ENCODE data around the gene PHF12. TPM values are rescaled to one million over a fixed set of nuclear protein-coding genes. Genes with fewer than 3 reads are reported as not detected.

Gene PHF12
- total and polyA plus RNA-seq, 7 donors, result 6.9 to 54.3 (median 39.1) TPM

DNA sequence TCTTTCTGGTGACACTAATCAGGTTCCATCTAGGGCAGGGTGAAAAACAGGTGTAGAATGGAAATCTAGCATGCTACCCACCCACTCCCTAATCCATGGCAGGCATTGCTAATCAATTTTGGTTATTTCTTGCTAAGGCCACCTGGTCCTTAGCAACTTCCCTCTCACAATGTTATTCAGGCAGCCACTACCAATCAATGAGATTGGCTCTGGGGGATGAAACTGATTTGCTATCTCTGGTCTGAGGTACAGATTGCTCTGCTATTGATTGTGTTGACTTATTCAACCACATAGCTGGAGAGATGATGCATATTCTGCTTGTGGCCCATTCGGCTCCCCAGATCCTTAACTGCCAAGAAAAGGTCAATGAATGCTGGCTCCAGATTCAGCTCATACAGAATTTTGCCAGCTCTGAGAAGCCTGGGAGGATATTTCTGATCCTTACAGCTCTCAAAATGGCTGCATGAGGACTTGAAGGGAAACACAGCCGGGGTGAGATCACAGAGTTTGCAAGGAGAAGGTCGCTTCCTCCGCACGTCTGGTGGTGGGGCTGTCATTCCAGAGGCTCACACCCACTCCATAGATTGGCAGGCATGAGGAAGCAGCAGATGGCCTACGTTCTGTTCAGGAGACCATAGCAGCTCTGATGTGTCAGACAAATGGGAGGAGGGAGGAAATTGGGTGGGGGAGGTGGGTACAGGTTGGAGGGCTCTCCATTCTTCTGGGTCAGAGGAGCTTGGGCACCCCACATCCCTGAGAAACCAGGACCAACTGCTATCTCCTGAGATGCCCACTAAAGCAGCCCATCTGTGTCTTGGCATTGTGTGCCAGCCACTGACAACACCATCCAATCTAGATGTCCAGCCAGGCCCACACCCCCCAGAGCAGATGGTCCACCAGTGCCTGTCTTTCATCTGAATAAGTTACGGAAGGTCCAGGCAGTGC, 32.2 kb upstream of the PHF12 start:
- no peak for DNase-seq
- Histone ChIP-seq H3K27ac (peak overlapping the region in 1 of 4 donors; percentile 31), H3K27me3 (peaks cover 7 to 15% (median 13%) of the 10 kb centered on the region in 3 donors), H3K4me1 (no peaks in the 10 kb centered on the region), H3K9me3 (no peaks in the 10 kb centered on the region), H3K36me3 (no peaks in the 10 kb centered on the region), H3K4me3 (no peak overlapping the region)
- 61 to 67% methylated on average over 7 of the region's 7 CpGs for WGBS, 2 donors
- TF ChIP-seq POLR2AphosphoS5 (IDR thresholded peaks at IDR 0.05), result no peak
- TF ChIP-seq POLR2A (IDR thresholded peaks at IDR 0.05), result no peak
- TF ChIP-seq EP300 (IDR thresholded peaks at IDR 0.05), result no peak
- intact Hi-C loops (cut with DNase I), result no loop called here

DNA sequence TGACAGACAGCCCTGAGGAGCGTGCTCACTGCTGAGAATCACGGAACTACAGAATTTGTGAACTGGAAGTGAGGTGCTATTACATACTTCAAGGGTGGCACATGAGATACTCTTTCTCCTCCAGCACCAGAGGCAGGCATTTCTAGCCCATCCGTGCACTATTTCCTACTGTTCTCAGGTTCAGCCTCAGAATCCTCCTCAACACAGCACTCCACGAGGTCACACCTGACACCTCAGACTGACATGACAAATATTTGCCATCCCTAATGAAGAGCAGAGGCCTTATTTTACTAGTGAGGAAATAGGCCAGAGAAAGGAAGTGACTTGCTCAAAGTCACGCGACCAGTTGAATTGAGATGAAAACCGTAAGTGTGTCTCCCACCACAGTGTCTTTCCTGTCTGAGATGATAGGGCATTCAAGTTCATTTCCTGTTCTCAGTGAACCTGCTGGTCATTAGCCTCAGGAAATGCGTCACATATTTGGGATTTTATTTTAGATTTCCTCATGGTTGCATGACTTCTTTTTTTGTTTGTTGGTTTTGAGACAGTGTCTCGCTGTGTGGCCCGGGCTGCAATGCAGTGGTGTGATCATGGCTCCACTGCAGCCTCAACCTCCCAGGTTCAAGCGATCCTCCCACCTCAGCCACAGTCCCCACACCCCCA, 30.9 kb upstream of the PHF12 start:
- no peaks in the 10 kb centered on the region for H3K4me1 ChIP-seq
- 56 to 74% methylated on average over 11 of the region's 11 CpGs for WGBS, 2 donors
- intact Hi-C loops (cut with DNase I), result no loop called here
- no peak for DNase-seq
- no peak overlapping the region for H3K4me3 ChIP-seq
- no peaks in the 10 kb centered on the region for H3K9me3 ChIP-seq
- peak overlapping the region in 3 of 4 donors; percentile 1 to 42 (median 34) for H3K27ac ChIP-seq
- H3K27me3 ChIP-seq, result peaks cover 7 to 15% (median 13%) of the 10 kb centered on the region in 3 donors
- TF ChIP-seq POLR2A (IDR thresholded peaks at IDR 0.05), result no peak
- peak in 2 of 4 donors; percentile 42 to 43 for TF ChIP-seq EP300 (IDR thresholded peaks at IDR 0.05)
- TF ChIP-seq POLR2AphosphoS5 (IDR thresholded peaks at IDR 0.05), result peak in 2 of 4 donors; percentile 34 to 70
- H3K36me3 ChIP-seq, result no peaks in the 10 kb centered on the region

DNA sequence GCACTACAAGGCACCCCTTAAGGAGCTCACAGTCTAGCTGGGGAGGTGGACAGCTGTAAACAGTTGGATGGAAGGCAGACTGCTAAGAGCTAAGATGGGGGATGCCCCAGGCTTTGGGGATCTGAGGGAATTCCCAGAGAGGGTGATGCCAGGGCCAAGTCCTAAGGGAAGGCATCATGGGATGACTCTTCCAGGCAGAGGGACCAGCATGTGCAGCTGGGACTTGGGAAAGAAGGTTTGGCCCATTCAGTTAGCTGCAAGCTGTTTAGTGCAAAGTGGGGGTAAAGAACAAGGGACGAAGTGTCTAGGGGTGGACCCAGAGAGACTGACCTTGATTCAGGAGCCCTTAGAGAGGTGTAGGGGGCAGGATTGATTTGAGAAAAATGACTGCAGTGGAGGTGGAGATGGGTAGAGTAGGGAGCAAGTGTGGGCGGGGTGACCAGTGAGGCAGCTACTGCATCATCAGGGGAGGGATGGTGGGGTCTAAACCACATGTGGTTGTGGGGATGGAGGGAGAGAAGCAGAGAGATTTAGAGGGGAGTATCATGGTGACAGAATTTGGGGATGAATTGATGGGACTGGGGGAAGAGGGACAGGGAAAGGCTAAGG, 27.1 kb upstream of the PHF12 start:
- Histone ChIP-seq H3K27ac (no peak overlapping the region), H3K9me3 (no peaks in the 10 kb centered on the region), H3K36me3 (no peaks in the 10 kb centered on the region), H3K4me3 (no peak overlapping the region), H3K27me3 (no peaks in the 10 kb centered on the region), H3K4me1 (no peaks in the 10 kb centered on the region)
- TF ChIP-seq EP300 (IDR thresholded peaks at IDR 0.05), result no peak
- WGBS, 2 donors, result 86 to 87% methylated on average over 2 of the region's 2 CpGs
- no peak for DNase-seq
- intact Hi-C loops (cut with DNase I), result no loop called here

DNA sequence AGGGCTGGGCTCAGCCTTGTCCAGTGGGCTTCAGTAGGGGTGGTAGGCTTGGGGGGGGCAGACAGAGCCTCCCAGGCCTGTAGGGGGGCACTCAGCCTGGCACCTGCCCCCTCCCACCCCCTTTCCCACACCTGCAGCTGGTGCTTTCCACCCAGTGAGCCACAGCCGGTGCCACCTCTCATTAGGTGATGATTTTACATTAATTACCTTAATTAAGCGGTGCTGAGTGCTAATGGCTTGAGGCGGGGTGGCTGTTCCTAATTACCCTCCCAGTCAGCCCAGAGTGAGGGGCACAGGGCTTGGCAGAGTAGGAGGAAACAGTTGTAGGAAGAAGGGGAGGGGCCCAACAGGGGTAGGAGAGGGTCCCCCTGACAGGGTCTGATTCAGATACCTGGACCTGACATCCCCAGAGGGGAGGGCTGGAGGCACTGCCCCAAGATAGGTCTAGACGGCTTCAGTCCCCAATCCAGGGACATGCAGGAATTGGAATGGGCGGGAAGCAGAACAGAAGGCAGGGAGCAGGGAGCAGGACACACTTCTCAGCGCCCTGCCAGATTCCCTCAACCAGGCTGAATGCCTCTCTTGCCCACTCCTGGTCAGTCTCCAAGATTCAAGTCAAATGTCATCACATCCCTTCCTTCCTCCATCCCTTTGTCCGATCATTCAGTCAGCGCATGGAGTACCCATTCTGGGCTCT, 26.5 kb upstream of the PHF12 start:
- no peaks in the 10 kb centered on the region for H3K4me1 ChIP-seq
- no peak overlapping the region for H3K4me3 ChIP-seq
- TF ChIP-seq POLR2AphosphoS5 (IDR thresholded peaks at IDR 0.05) (no peak), EP300 (IDR thresholded peaks at IDR 0.05) (no peak), POLR2A (IDR thresholded peaks at IDR 0.05) (no peak)
- TF ChIP-seq, protein P1, sequence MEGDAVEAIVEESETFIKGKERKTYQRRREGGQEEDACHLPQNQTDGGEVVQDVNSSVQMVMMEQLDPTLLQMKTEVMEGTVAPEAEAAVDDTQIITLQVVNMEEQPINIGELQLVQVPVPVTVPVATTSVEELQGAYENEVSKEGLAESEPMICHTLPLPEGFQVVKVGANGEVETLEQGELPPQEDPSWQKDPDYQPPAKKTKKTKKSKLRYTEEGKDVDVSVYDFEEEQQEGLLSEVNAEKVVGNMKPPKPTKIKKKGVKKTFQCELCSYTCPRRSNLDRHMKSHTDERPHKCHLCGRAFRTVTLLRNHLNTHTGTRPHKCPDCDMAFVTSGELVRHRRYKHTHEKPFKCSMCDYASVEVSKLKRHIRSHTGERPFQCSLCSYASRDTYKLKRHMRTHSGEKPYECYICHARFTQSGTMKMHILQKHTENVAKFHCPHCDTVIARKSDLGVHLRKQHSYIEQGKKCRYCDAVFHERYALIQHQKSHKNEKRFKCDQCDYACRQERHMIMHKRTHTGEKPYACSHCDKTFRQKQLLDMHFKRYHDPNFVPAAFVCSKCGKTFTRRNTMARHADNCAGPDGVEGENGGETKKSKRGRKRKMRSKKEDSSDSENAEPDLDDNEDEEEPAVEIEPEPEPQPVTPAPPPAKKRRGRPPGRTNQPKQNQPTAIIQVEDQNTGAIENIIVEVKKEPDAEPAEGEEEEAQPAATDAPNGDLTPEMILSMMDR (IDR thresholded peaks at IDR 0.05), result no peak
- H3K27me3 ChIP-seq, result no peaks in the 10 kb centered on the region
- H3K9me3 ChIP-seq, result no peaks in the 10 kb centered on the region
- H3K27ac ChIP-seq, result no peak overlapping the region
- intact Hi-C loops (cut with DNase I), result no loop called here
- DNase-seq, result no peak
- 73% methylated on average over 8 of the region's 8 CpGs for WGBS, 2 donors
- H3K36me3 ChIP-seq, result no peaks in the 10 kb centered on the region

DNA sequence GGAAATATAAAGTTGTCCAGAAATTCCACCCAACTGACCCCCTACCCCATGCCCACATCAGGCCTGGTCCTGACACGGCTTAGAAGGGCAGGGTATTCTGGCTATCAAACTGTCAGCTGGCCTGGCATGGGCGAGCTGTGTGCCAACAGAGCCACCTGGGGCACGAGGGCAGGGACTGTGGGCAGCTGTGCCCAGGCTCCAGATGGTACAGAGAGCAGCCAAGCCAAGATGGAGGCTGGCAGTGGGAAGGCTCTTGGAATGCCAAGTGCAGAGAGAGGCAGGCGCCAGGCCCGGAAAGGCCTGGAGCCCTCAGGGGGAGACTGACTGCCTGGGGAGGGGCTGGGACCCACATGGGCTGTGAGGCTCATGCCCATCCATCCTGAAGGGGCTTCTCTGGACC, 24.3 kb upstream of the PHF12 start:
- intact Hi-C loops (cut with DNase I), result no loop called here
- Histone ChIP-seq H3K27ac (no peak overlapping the region), H3K4me3 (no peak overlapping the region), H3K9me3 (no peaks in the 10 kb centered on the region), H3K4me1 (no peaks in the 10 kb centered on the region), H3K36me3 (no peaks in the 10 kb centered on the region), H3K27me3 (no peaks in the 10 kb centered on the region)
- 80 to 87% methylated on average over 5 of the region's 5 CpGs for WGBS, 2 donors
- TF ChIP-seq EP300 (IDR thresholded peaks at IDR 0.05) (no peak), POLR2A (IDR thresholded peaks at IDR 0.05) (no peak), POLR2AphosphoS5 (IDR thresholded peaks at IDR 0.05) (no peak)
- TF ChIP-seq, protein P1 (IDR thresholded peaks at IDR 0.05), result no peak
- no peak for DNase-seq

All from sigmoid colon (tissue), 7 donors.